Epithelial cell of esophagus (primary cell): ENCODE results near the gene YPEL2.

ENCODE experiments used
- DNase-seq: peaks from one replicate; pipeline ENCODE4 v3.0.0; 2010; ENCODE audit warnings: low read depth
- H3K4me3 ChIP-seq: 2 replicates; pipeline ENCODE4 v1.5.1; 2011; ENCODE audit warnings: mild to moderate bottlenecking, low read length, control low read depth
- TF ChIP-seq, protein P1 (sequence below): IDR thresholded peaks from 2 replicates; pipeline ENCODE4 v1.5.1; 2011; ENCODE audit warnings: low read depth, mild to moderate bottlenecking, low read length, control low read depth, inconsistent platforms; ENCODE audit not compliant: insufficient read depth; ENCODE audit errors: missing control alignments

Gene YPEL2

DNA sequence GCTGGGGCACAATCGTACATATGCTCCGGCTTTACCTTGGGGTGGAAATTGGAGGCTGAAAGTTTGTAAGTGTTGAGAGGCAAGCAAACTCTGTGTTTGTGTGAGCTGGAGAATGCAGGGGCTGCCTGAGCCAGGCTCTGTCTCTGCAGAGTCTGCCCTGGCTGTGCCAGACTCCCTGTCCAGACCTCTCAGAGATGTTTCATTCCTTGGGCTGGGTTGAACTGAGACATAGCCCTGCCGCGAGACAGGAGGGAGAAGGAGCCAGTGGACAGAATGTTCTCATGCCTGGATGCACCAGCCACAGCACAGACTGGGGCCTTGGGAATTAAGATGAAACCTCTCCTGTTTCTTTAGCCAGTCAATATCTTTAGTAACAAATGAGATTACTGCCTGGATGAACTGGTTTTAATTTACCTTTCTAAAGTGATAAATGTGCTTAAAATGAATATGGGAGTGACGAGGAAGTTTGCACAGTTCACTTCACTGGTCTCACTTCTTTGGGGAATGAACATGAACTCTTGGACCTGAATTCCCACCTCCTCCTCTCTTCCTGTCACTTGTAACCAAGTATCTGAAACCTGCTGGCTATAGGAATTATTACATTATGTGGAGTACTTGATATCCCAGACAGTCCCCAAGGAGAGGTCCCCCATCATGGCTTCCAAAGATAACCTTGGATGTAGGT, 40.1 kb downstream of the YPEL2 start:
- H3K4me3 ChIP-seq = no peak overlapping the region
- no peak for DNase-seq
- TF ChIP-seq, protein P1, sequence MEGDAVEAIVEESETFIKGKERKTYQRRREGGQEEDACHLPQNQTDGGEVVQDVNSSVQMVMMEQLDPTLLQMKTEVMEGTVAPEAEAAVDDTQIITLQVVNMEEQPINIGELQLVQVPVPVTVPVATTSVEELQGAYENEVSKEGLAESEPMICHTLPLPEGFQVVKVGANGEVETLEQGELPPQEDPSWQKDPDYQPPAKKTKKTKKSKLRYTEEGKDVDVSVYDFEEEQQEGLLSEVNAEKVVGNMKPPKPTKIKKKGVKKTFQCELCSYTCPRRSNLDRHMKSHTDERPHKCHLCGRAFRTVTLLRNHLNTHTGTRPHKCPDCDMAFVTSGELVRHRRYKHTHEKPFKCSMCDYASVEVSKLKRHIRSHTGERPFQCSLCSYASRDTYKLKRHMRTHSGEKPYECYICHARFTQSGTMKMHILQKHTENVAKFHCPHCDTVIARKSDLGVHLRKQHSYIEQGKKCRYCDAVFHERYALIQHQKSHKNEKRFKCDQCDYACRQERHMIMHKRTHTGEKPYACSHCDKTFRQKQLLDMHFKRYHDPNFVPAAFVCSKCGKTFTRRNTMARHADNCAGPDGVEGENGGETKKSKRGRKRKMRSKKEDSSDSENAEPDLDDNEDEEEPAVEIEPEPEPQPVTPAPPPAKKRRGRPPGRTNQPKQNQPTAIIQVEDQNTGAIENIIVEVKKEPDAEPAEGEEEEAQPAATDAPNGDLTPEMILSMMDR = no peak

DNA sequence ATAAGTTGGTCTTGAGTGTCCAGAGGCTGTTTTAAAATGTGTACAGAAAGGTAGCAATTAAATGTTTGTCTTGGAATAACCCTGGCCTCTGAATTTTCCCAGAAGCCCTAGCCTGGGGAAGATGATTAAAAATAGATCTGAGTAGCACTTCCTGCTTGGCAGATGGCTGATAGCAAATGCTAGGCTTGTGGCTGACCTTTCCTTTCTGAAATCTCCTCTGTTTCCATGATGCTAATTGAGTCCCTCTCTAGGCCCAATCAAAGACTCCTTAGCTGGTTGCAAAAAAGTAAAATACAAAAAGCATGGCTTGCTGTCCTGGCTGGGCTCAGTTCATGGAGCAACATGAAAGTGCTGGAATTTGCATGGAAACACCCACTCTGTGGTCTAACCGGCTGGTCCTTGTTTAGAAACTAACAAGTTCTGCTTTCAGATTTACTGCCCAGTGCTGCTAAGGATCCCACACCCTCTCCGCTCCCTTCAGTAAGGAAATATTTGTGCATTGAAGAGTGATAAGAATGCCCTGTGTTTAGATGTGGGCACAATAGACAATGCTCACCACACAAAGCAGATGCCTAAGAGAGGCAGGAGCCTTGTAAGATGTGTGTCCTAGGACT, 40.8 kb downstream of the YPEL2 start:
- H3K4me3 ChIP-seq = no peak overlapping the region
- TF ChIP-seq, protein P1 = no peak
- DNase-seq = peak; percentile 40

DNA sequence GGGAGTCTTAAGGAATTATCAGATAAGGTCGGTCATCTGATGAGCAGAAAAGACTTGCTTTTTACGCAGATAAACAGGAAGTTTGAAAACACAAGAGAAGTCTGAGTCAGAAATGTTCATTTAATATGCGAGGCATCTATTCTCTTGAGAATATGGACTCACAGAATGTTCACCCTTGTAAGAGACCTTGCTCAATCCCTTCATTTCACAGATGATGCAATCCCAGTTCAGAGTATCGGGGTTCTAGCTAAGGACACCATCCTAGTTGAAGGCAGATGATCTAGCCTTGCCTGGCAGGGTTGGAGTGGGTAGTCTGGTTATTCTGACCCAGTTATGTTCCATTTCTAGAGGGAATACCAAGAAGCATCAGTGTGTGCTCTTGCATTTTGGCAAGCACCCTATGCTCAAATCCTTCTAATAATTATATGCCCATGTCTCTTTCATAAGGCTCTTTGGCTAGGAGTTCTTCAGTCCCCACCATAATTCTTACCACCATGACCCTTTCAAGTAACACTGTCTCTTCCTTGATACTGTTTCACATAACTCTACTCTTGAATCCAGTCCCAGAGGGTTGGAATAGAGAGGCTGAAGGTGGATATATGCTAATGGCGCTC, 42.5 kb downstream of the YPEL2 start:
- TF ChIP-seq, protein P1 = no peak
- no peak overlapping the region for H3K4me3 ChIP-seq
- DNase-seq = peak; percentile 73

DNA sequence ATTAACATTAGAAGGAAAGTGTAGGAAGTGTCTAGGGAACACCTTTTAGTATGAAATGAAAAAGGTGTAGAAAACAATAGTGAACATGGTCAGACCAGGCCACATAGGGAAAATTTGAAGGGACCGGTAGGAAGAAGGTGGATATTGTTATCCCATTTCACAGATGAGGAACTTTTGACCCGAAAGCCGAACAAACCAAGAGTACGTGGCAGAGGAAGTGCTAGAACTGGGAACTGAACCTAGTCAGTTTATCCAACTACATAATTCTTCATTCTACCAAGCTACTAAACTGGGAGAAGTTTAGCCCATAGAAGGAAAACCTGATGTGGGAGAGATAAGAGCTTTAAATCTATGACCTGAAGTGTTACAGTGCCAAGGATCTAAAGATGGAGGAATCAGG, 43.2 kb downstream of the YPEL2 start:
- DNase-seq = no peak

DNA sequence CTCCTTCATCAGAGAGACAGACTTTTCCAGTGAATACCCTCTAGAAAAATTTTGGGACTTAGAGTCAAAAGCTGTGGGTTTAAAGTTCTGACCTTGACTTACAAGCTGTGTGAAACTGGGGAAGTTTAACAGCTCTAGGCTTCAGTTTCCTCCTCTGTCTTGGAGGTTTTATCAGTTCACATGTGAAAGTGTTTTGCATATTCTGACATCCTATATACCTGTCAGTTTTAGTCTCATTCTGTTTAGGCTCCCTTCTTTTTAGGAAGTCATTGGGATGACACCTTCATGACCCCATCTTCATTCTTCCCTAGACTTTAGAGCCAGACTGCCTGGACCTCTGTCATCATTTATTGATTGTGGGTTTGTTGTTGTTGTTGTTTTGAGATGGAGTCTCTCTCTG, 44.4 kb downstream of the YPEL2 start:
- H3K4me3 ChIP-seq = no peak overlapping the region
- no peak for DNase-seq
- TF ChIP-seq, protein P1 = no peak

More for the DNA sequence above, 43.2 kb downstream of the YPEL2 start:
- TF ChIP-seq, protein P1 = no peak
- H3K4me3 ChIP-seq = no peak overlapping the region

DNA sequence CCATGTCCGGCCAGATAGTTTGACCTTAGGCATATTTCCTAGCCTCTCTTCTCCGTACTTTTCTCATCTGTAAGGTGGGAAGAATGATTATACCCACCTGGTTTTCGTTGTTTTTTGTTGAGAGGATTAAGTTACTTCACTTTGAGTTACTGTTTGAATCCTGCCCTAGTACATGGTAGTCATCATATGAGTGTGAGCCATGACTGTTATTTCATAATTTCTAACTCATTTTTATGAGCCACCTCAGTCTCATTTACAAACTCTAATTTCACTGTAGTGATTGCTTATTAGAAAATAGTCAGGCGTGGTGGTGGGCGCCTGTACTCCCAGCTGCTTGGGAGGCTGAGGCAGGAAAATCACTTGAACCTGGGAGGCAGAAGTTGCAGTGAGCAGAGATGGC, 45.1 kb downstream of the YPEL2 start:
- peak; percentile 20 for DNase-seq
- H3K4me3 ChIP-seq = no peak overlapping the region
- TF ChIP-seq, protein P1 = no peak
